HG03457 (cell line): ENCODE data around the gene ARRB1.

Experiments used
- ATAC-seq: cut with Tn5 transposase; IDR thresholded peaks from one replicate; pipeline ENCODE4 v1.9.1; 2021; ENCODE audit warnings: moderate number of reproducible peaks; ENCODE audit not compliant: unreplicated experiment

The ARRB1 gene

DNA sequence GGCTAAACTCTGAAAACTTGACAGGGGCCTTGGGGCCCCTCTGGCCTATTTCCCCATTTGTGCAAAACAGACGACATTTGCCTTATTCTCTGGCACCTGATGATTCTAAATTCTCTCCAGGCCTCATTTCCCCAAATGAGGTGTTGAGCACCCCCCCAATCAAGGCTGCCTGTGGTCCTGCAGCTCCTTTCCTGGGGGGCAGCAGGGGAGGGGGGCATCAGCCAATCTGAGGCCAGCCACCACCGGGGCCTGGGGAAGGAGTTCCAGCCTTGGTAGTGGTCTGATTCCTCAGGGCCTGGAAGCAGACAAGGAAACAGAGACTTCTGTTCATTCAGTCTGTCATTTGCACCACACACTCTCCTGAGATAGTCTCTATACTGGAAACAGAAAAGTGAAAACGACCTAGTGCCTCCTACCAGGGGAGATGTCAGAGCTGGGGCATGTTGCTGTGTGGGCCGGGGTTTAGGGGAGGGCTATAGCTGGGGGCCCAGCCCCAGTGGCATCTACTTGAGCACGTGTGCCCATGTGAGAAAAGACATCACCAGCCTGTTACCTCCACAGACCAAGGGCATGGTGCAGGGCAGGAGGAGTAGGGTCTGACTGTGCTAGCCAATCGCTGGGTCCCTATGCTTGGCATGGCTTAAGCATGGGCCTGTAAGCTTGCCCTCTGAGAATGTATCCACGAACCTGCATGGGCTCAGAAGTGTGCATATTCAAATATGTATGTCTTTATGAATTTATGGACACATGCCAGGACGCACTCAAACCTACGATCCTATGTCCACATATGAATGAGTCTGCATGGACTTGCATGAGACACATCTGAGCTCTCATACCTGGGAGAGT lies 112.6 kb downstream of the ARRB1 start:
- no peak for ATAC-seq

DNA sequence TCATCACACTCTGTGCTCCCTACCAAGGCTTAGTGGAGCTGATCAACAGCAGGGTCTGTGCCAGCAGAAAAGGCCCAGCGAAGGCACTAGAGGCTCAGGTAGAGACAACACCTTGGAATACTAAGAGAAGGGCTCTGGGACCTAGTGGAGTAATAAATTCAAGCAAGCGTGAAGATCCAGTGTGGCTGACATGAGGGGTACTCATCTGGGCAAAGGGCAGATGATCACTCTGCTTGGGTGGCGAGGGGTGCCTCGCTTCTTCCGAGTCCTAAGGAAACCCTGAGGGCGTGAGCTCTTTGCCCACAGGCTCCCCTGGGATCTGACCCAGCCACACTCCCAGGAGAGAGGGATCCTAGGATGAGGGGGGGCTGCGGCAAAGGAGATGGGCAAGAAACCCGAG lies 114.4 kb downstream of the ARRB1 start:
- ATAC-seq, result no peak

DNA sequence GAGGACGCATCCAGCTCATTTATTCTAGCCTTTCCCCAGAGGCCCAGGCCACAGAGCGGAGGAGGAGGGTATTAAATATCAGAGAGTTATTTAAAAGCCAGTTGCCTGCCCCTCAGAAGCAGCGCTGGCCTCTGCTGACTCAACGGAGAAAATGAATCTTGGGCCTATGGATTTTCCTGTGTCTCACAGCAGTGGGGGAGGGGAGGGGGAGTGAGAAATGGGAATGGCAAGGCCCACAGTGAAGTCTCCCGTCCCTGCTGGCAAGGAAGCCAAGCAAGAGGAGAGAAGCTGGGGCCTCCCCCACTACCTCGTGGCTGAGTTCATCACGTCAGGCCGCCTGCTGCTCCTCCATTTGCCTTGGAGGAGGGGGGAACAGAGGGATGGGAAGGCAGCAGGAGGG lies 115.4 kb downstream of the ARRB1 start:
- no peak for ATAC-seq

DNA sequence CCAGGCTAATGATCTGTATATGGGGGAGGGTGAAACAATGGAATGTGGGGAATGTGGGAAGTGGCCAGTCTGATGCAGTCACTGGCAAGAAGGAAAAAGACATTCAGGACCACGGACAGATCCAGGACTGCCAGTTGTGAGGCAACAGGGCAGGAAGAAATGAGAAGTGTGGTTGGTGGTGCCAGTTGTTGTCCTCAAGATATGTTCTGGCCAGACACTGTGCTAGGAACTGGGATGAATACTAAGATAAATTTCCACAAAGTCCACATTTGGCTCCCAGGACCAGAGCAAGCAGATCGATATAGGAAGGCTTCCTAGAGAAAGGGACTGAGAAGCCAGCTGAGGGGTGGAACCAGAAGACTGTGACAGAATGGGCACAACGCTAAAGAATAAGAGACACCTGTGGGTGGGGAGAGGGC lies 117.7 kb downstream of the ARRB1 start:
- no peak for ATAC-seq

- no peak for ATAC-seq
Observed at GRCh38 chr11:75230621-75231020, 120.8 kb downstream of the ARRB1 start.

- no peak for ATAC-seq
Observed at GRCh38 chr11:75229466-75229865, 122.0 kb downstream of the ARRB1 start.

DNA sequence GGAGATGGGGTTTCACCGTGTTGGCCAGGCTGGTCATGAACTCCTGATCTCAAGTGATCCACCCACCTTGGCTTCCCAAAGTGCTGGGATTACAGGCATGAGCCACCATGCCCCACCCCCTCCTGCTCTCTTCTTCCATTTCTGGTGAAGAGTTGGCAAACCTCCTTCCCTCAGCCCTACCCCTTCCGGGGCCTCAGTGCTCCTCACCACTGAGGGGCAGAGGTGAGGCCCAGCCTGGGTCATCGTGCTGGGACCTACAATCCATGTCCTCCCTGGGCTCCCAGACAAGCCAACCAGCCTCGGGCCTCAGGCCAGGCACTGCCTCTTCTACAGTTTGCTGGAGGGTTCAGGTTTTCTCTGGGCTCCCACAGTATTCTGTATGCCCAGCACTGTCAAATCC lies 125.7 kb downstream of the ARRB1 start:
- no peak for ATAC-seq

- ATAC-seq, result no peak
Observed at GRCh38 chr11:75223954-75224643, 127.4 kb downstream of the ARRB1 start.

DNA sequence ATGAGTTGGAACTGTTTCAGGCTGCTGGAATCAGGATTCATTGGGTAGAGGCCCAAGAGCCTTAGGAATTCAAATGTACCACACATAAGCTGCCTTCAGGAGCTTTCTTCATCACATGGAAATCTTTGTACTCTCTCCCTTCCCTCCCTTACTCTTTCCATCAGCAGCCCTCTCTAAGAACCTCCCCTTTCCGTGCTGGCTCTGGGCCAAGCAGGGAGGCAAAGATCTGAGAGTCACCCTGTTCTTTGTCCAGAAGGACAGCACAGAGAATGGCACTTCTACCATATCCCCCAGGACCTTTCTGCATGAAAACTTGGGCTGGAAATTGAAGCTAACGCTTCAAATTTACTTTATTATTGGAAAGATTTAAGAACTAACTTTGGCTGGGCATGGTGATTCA lies 131.6 kb downstream of the ARRB1 start:
- ATAC-seq, result no peak

- no peak for ATAC-seq
Observed at GRCh38 chr11:75214843-75215242, 136.6 kb downstream of the ARRB1 start.

DNA sequence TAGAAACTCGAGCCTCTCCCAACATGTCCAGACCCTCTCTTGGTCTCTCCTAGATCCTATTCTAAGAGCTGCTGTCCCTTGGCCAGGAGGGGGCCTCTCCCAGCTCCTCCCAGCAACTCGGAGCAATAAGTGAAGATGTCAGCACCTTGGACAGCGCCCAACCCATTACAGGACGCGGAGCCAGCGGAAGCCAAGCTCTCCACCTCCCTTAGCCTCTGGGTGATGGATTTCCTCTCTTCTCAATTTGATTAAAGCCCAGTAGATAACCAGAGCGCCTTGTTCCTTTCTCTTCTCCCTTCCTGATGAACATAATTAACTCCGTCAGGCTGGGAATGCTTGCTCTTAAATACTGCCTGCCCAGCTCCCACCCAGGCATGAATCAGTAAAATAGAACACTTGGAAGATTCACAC lies 137.0 kb downstream of the ARRB1 start:
- ATAC-seq, result no peak
